Stimulated activated CD4-positive, alpha-beta T cell treated with anti-CD3 and anti-CD28 coated beads, Interleukin-4, amount 100 ng/mL, for 4 hours (primary cell): ENCODE data around the gene PLPPR4.

ENCODE experiments used
- DNase-seq, 2 experiments: peaks; one replicate each; pipeline ENCODE4 v3.0.0-alpha.2; 2020

The PLPPR4 gene

DNA sequence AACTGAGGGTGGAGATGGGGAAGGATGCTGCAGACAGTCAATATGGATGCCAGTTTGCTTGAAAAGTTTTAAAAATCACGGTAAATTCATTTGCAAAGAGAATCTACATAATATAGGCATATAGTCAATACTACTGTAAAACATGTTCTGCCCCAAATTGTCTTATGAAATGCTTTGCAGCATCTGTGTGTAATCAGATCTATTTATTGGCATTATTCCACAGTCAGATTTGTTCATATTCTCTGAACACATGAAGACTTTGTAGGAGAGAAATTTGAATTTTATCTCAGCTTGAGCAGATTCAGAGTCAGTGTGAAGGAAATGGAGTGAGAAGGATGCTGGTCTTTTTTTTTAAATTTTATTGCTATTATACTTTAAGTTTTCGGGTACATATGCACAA is 88.5 kb downstream of the PLPPR4 start:
- DNase-seq, result no peak

DNA sequence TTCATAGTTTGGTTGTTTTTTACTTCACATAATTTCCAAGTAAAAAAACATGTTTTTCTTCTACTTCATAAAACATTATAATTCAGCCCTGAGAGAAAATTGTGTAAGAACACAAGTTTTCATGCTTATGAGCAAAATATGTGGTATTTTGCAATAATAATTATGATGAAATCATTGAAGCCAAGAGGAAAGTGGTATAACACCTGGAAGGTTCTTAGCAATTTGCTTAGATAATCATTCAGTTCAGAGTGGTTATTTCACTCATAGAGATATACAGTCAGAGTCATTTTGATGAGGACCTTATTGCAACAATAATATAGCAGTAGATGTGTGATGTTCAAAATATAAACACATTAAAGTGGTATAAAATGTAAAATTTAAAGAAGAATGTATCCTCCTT is 94.5 kb downstream of the PLPPR4 start:
- no peak for DNase-seq
